Body of pancreas (tissue), 4 donors: Measurements from ENCODE around the gene CD52. TPM values are rescaled to one million over a fixed set of nuclear protein-coding genes. Genes with fewer than 3 reads are reported as not detected.
A peak's percentile ranks its signal among the peaks of the same experiment; 100 is the strongest.

Experiments used
- ATAC-seq: fragments of 150-250 bp; one replicate; pipeline ENCODE4 v1.9.1; 2016
- DNase-seq, 4 donors: peaks; one replicate each; pipeline ENCODE4 v3.0.0-alpha.2; 2019
- H3K27ac ChIP-seq, 4 donors: fragments of 200-600 bp; sonication (generic); 1 replicate in 3 of 4; 2 replicates in 1 of 4; pipeline versions ENCODE4 v1.5.1 to v1.6.1; 2016 to 2019; ENCODE audit warnings: mild to moderate bottlenecking in 1 of 4, mixed read lengths in 1 of 4, moderate library complexity in 1 of 4
- H3K27me3 ChIP-seq, 2 donors: fragments of 200-600 bp; sonication (generic); one replicate each; pipeline ENCODE4 v1.6.0; 2016; ENCODE audit warnings: mild to moderate bottlenecking in 1 of 2
- H3K36me3 ChIP-seq, 2 donors: fragments of 200-600 bp; sonication (generic); replicated peaks in 1 of 2; 2 replicates each; pipeline ENCODE4 v1.5.1; 2016; ENCODE audit warnings: low read depth in 2 of 2; ENCODE audit not compliant: insufficient read depth in 1 of 2
- H3K4me1 ChIP-seq: fragments of 200-600 bp; sonication (generic); one replicate; pipeline ENCODE4 v1.6.0; 2016
- H3K4me3 ChIP-seq, 2 donors: fragments of 200-600 bp; sonication (generic); 1 replicate in 1 of 2; 2 replicates in 1 of 2; pipeline ENCODE4 v1.5.1; 2016 to 2019
- H3K9me3 ChIP-seq, 3 donors: fragments of 200-600 bp; sonication (generic); 1 replicate in 2 of 3; 2 replicates in 1 of 3; pipeline ENCODE4 v1.5.1; 2016
- POLR2A ChIP-seq, 3 donors: fragments of 450-650 bp; IDR thresholded peaks; one replicate each; pipeline ENCODE4 v1.6.1; 2016; ENCODE audit warnings: antibody characterized with exemption in 3 of 3, mild to moderate bottlenecking in 2 of 3
- WGBS, 2 donors: methylation state at CpG; one replicate each; pipeline ENCODE4 v1.1.5; 2017; 5-methylcytosine and 5-hydroxymethylcytosine counted together
- intact Hi-C: fragments of 100-400 bp; cut with DNase I; formaldehyde crosslinking; loops from one replicate; pipeline ENCODE4 v1.15.1; 2023
- total RNA-seq, 2 donors: library from RNA; depleted of rRNA; stranded (reverse); fragments of >200 nt; gene quantifications; one replicate each; pipeline ENCODE4 v1.1.0, GENCODE V29; 2016
- TF ChIP-seq, protein P1 (sequence below), 7 experiments: fragments of 450-650 bp in 4 of 7; fragments of 200-600 bp in 3 of 7; sonication (generic) in 3 of 7; IDR thresholded peaks; one replicate each; pipeline ENCODE4 v1.5.1; 2016 to 2019; ENCODE audit warnings: antibody characterized with exemption in 7 of 7

CD52 gene
- total RNA-seq, 2 donors from 2014 or later: not detected

DNA sequence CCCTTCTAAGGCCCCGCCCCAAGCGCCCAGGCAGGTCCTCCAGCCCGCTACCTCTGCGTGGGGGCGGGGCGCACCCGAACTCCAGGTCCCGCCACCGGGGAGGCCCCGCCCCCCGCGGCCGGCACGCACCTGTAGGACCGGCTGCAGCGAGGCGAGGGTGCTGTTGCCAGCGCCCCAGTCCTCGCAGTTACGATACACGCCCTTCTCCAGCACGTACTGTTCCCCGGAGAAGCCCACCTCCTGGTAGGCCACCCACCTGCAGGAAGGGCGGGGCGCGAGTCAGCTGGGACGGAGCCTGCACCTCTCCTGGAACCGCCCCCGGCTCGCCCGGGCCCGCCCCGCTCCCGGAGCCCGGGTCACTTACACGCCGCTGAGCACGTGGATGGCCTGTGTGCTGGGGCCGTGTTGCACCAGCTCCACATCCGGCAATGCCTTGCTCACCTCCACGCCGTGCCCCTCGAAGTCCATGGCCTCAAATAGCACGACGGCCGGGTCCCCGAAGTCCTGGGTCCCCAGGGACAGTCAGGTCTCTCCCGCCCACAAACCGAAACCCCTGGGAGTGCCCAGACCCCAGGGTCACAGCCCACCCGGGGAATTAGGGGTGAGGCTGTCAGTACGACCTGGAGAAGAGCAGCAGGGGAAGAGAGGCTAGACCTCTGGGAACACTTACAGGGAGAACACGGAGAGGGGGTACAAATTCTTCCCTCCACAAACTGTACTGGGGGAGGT is 18.9 kb downstream of the CD52 start:
- TF ChIP-seq, protein P1, sequence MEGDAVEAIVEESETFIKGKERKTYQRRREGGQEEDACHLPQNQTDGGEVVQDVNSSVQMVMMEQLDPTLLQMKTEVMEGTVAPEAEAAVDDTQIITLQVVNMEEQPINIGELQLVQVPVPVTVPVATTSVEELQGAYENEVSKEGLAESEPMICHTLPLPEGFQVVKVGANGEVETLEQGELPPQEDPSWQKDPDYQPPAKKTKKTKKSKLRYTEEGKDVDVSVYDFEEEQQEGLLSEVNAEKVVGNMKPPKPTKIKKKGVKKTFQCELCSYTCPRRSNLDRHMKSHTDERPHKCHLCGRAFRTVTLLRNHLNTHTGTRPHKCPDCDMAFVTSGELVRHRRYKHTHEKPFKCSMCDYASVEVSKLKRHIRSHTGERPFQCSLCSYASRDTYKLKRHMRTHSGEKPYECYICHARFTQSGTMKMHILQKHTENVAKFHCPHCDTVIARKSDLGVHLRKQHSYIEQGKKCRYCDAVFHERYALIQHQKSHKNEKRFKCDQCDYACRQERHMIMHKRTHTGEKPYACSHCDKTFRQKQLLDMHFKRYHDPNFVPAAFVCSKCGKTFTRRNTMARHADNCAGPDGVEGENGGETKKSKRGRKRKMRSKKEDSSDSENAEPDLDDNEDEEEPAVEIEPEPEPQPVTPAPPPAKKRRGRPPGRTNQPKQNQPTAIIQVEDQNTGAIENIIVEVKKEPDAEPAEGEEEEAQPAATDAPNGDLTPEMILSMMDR (IDR thresholded peaks at IDR 0.05): no peak
- no peak for TF ChIP-seq POLR2A (IDR thresholded peaks at IDR 0.05)
- H3K27ac ChIP-seq: peak overlapping the region in 1 of 4 donors; percentile 7
- H3K36me3 ChIP-seq: no peaks in the 10 kb centered on the region
- H3K4me1 ChIP-seq: peaks cover 17% of the 10 kb centered on the region
- 14 to 18% methylated on average over 10 to 48 of the region's 52 CpGs for WGBS, 2 donors
- H3K4me3 ChIP-seq: peak overlapping the region; percentile 10 to 64
- no peaks in the 10 kb centered on the region for H3K9me3 ChIP-seq
- intact Hi-C loops: no loop called here
- no peaks in the 10 kb centered on the region for H3K27me3 ChIP-seq
- ATAC-seq (peak; percentile 95), DNase-seq (peak; percentile 92 to 97 (median 94))

DNA sequence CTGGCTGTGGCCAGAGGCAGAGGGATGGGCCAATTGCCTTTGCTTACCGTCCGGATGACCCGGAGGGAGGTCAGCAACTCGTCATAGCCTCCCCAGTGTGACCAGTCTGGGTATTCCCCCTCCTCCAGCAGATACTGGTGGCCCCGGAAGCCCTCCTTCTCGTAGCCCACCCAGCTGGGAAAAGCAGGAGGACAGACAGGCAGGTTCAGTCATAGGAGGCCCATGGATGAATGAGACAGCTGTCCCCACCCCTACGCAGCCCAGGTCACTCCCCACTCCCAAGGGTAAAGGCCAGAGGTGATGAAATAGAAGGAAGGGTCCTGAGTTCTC is 19.4 kb downstream of the CD52 start:
- WGBS, 2 donors: 95 to 100% methylated on average over 3 to 7 of the region's 7 CpGs
- no peak for ATAC-seq
- H3K4me1 ChIP-seq: peaks cover 17% of the 10 kb centered on the region

DNA sequence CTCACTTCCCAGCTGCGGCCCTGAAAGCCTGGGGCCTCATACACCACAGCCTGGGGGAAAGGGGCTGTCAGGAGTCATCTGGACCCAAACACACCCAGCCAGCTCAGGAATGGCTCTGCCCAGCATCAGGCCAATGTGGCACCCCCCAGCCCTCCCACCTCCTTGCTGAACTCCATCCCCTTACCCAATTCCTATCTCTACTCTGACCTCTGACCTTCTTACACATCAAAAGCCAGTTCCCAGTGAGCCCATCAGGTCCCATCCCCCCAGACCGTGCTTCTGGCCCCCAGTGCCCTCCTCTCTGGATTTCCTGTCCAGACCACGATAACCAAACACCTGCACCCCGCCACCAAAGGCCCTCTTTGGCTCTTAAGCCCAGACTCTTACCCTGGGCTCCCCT is 19.9 kb downstream of the CD52 start:
- Histone ChIP-seq H3K27me3 (no peaks in the 10 kb centered on the region), H3K36me3 (no peaks in the 10 kb centered on the region), H3K4me3 (no peak overlapping the region), H3K27ac (no peak overlapping the region), H3K9me3 (no peaks in the 10 kb centered on the region), H3K4me1 (peaks cover 17% of the 10 kb centered on the region)
- TF ChIP-seq, protein P1 (IDR thresholded peaks at IDR 0.05): no peak
- TF ChIP-seq POLR2A (IDR thresholded peaks at IDR 0.05): no peak
- WGBS, 2 donors: 59 to 82% methylated on average over 3 to 4 of the region's 4 CpGs
- no peak for ATAC-seq
- intact Hi-C loops: no loop called here
- DNase-seq: no peak

More for the DNA sequence above, 19.4 kb downstream of the CD52 start:
- DNase-seq: no peak
- H3K9me3 ChIP-seq: no peaks in the 10 kb centered on the region
- no peaks in the 10 kb centered on the region for H3K27me3 ChIP-seq
- H3K4me3 ChIP-seq: no peak overlapping the region
- H3K27ac ChIP-seq: no peak overlapping the region
- H3K36me3 ChIP-seq: no peaks in the 10 kb centered on the region
- TF ChIP-seq, protein P1 (IDR thresholded peaks at IDR 0.05): no peak
- no peak for TF ChIP-seq POLR2A (IDR thresholded peaks at IDR 0.05)
- intact Hi-C loops: no loop called here

DNA sequence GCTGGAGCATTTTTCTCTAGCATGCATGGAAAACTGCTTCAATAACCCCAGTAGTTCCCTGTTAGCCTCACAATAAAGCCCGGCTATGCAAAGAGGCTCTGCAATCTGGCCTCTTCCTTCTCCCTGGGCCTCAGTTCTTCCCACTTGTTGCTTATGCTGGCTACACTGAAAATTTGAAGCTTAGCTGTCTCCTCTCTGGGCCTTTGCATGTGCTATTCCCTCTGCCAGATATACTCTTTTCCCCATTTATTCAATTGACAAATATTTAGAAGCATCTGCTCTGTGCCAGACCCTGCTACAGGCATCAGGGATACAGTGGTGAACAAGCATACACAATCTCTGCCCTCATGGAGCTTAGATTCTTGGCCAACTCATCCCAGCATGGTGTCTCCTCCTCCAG is 20.9 kb downstream of the CD52 start:
- Histone ChIP-seq H3K9me3 (no peaks in the 10 kb centered on the region), H3K27me3 (no peaks in the 10 kb centered on the region), H3K36me3 (no peaks in the 10 kb centered on the region), H3K4me3 (no peak overlapping the region), H3K27ac (no peak overlapping the region), H3K4me1 (peaks cover 17% of the 10 kb centered on the region)
- no peak for DNase-seq
- ATAC-seq: no peak
- 71 to 92% methylated on average over 1 of the region's 1 CpG for WGBS, 2 donors
- TF ChIP-seq POLR2A (IDR thresholded peaks at IDR 0.05): no peak
- TF ChIP-seq, protein P1 (IDR thresholded peaks at IDR 0.05): no peak
- intact Hi-C loops: no loop called here

DNA sequence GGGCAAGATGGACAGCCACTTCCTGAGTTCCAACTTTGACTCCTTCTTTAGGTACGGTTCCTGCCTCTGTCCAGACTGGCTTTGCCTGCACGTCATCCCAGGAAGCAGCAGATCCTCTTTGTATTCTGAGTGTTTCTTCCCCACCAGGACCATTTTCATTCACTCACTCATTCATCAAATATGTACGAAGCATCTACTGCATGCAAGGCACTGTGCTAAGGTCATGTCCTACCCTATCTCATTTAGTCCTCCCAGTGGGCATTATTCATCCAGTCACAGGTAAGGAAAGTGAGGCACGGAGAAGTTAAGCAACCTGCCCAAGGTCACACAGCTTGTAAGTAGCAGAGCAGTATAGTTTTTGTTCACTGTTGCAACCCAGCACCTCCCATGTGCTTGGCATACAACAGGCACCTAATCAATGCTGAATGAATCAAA is 22.3 kb downstream of the CD52 start:
- no peak for TF ChIP-seq POLR2A (IDR thresholded peaks at IDR 0.05)
- TF ChIP-seq, protein P1 (IDR thresholded peaks at IDR 0.05): no peak
- intact Hi-C loops: no loop called here
- no peak overlapping the region for H3K27ac ChIP-seq
- H3K36me3 ChIP-seq: no peaks in the 10 kb centered on the region
- WGBS, 2 donors: 35 to 56% methylated on average over 4 of the region's 4 CpGs
- DNase-seq (no peak), ATAC-seq (no peak)
- no peak overlapping the region for H3K4me3 ChIP-seq
- peaks cover 17% of the 10 kb centered on the region for H3K4me1 ChIP-seq
- H3K27me3 ChIP-seq: no peaks in the 10 kb centered on the region
- H3K9me3 ChIP-seq: no peaks in the 10 kb centered on the region
